Measurements from ENCODE around the gene TNRC6B. TPM values are rescaled to one million over a fixed set of nuclear protein-coding genes. Genes with fewer than 3 reads are reported as not detected.

Gene TNRC6B
- total and polyA plus RNA-seq, 2 of the 13 experiments (the other 11 are each of a cell fraction or from before 2014, with no cell fraction given) = 8.9 to 13.2 TPM

DNA sequence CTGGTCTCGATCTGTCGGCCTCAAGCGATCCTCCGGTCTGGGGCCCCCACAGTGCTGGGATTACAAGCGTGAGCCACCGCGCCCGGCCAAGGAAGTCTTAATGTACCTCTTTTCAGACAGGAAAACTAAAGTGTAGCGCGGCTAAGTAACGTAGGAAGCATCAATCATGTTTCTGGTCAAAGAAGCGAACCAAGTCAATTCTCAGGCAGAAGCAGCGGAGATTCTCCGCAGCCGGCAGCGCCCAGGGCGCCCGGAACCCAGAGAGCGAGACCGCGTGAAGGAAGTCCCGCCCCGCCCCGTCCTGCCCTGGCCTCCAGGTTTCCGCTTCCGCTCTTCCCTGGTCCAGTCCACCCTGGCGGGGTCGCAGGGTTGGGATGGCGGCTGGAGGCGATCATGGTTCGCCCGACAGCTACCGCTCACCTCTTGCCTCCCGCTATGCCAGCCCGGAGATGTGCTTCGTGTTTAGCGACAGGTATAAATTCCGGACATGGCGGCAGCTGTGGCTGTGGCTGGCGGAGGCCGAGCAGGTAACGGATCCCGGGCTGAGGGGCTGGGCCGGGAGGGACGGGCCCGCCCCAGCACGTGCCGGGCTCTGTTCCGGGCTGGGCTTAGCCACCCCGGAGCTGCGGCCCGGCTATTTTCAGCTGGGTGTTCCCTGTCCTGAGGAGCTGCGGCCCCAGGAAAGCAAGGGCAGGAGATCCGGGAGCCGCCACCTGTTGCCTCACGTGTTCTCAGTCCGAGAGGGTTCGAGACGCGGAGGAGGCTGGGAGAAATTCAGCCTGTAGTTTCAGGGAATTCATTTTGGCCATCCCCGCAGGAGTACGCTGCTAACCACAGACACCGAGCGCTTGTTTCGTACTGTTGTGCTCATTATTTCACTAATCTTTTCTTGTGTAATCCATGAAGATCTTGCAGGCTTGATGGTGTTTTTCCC, 168.7 kb downstream of the TNRC6B start, which contains the start of gene ADSL (continued):
- TF ChIP-seq TCF12 (IDR thresholded peaks at IDR 0.05) (no peak), TCF12 (CRISPR knock-in tag; IDR thresholded peaks at IDR 0.05) (no peak; the same call in 1 of the 2 replicates), ZNF782 (CRISPR knock-in tag; IDR thresholded peaks at IDR 0.05; ENCODE audit: borderline replicate concordance) (peak; percentile 84; the same call in 1 of the 2 replicates), MAFF (IDR thresholded peaks at IDR 0.05; ENCODE audit: low read depth, low read length) (no peak), YEATS2 (CRISPR knock-in tag; IDR thresholded peaks at IDR 0.05; ENCODE audit: borderline replicate concordance) (peak; percentile 98), ZNF816 (CRISPR knock-in tag; IDR thresholded peaks at IDR 0.05; ENCODE audit: borderline replicate concordance) (peak; percentile 82; the same call in 1 of the 2 replicates), XBP1 (CRISPR knock-in tag; IDR thresholded peaks at IDR 0.05) (no peak), ZNF234 (CRISPR knock-in tag; conservative IDR thresholded peaks at IDR 0.05) (no peak), GTF3A (CRISPR knock-in tag; conservative IDR thresholded peaks at IDR 0.05) (0 out of 2 replicates have a peak, but pooled peaks have one; percentile 57), PHF21A (CRISPR knock-in tag; IDR thresholded peaks at IDR 0.05) (peak; percentile 48; the same call in 1 of the 2 replicates), ZBTB7A (CRISPR knock-in tag; IDR thresholded peaks at IDR 0.05) (no peak; the same call in 1 of the 2 replicates), ZNF282 (IDR thresholded peaks at IDR 0.05; ENCODE audit: partially characterized antibody) (no peak), ZNF550 (CRISPR knock-in tag; IDR thresholded peaks at IDR 0.05; ENCODE audit: borderline replicate concordance) (peak; percentile 83; the same call in 1 of the 2 replicates), IKZF1 (IDR thresholded peaks at IDR 0.05) (no peak), ZNF354B (CRISPR knock-in tag; IDR thresholded peaks at IDR 0.05) (no peak), ZNF776 (CRISPR knock-in tag; IDR thresholded peaks at IDR 0.05) (peak; percentile 55; the same call in 1 of the 2 replicates), ZNF644 (CRISPR knock-in tag; IDR thresholded peaks at IDR 0.05; ENCODE audit: low read depth) (no peak), KDM5B (CRISPR knock-in tag; IDR thresholded peaks at IDR 0.05; ENCODE audit: borderline replicate concordance) (peak; percentile 88; the same call in 1 of the 2 replicates), SP5 (CRISPR knock-in tag; IDR thresholded peaks at IDR 0.05; ENCODE audit: borderline replicate concordance, low read depth) (peak; percentile 71), ZNF672 (CRISPR knock-in tag; IDR thresholded peaks at IDR 0.05) (no peak), SRY (CRISPR knock-in tag; IDR thresholded peaks at IDR 0.05) (peak; percentile 80), TBP (CRISPR knock-in tag; IDR thresholded peaks at IDR 0.05) (no peak), SP1 (IDR thresholded peaks at IDR 0.05) (no peak), SP1 (CRISPR knock-in tag; IDR thresholded peaks at IDR 0.05) (peak; percentile 70)
- TF ChIP-seq, protein P1, sequence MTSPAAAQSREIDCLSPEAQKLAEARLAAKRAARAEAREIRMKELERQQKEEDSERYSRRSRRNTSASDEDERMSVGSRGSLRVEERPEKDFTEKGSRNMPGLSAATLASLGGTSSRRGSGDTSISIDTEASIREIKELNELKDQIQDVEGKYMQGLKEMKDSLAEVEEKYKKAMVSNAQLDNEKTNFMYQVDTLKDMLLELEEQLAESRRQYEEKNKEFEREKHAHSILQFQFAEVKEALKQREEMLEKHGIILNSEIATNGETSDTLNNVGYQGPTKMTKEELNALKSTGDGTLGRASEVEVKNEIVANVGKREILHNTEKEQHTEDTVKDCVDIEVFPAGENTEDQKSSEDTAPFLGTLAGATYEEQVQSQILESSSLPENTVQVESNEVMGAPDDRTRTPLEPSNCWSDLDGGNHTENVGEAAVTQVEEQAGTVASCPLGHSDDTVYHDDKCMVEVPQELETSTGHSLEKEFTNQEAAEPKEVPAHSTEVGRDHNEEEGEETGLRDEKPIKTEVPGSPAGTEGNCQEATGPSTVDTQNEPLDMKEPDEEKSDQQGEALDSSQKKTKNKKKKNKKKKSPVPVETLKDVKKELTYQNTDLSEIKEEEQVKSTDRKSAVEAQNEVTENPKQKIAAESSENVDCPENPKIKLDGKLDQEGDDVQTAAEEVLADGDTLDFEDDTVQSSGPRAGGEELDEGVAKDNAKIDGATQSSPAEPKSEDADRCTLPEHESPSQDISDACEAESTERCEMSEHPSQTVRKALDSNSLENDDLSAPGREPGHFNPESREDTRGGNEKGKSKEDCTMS (CRISPR knock-in tag; conservative IDR thresholded peaks at IDR 0.05) = peak; percentile 77; the same call in 1 of the 2 replicates
- TF ChIP-seq, protein P2, sequence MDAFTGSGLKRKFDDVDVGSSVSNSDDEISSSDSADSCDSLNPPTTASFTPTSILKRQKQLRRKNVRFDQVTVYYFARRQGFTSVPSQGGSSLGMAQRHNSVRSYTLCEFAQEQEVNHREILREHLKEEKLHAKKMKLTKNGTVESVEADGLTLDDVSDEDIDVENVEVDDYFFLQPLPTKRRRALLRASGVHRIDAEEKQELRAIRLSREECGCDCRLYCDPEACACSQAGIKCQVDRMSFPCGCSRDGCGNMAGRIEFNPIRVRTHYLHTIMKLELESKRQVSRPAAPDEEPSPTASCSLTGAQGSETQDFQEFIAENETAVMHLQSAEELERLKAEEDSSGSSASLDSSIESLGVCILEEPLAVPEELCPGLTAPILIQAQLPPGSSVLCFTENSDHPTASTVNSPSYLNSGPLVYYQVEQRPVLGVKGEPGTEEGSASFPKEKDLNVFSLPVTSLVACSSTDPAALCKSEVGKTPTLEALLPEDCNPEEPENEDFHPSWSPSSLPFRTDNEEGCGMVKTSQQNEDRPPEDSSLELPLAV (CRISPR knock-in tag; conservative IDR thresholded peaks at IDR 0.05; ENCODE audit: low read depth) = no peak
- TF ChIP-seq, protein P3, sequence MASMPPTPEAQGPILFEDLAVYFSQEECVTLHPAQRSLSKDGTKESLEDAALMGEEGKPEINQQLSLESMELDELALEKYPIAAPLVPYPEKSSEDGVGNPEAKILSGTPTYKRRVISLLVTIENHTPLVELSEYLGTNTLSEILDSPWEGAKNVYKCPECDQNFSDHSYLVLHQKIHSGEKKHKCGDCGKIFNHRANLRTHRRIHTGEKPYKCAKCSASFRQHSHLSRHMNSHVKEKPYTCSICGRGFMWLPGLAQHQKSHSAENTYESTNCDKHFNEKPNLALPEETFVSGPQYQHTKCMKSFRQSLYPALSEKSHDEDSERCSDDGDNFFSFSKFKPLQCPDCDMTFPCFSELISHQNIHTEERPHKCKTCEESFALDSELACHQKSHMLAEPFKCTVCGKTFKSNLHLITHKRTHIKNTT (CRISPR knock-in tag; IDR thresholded peaks at IDR 0.05) = no peak
